Uterus (tissue), 2 donors: ENCODE data around the gene PDLIM7.

ENCODE experiments used
- CTCF ChIP-seq, 4 experiments: fragments of 200-600 bp in 2 of 4; fragments of 450-650 bp in 2 of 4; sonication (generic) in 2 of 4; IDR thresholded peaks; one replicate each; pipeline ENCODE4 v1.5.1; 2016 to 2019; ENCODE audit warnings: antibody characterized with exemption in 4 of 4, mild to moderate bottlenecking in 2 of 4, moderate library complexity in 1 of 4
- POLR2A ChIP-seq, 2 donors: fragments of 450-650 bp; IDR thresholded peaks; one replicate each; pipeline ENCODE4 v1.6.1; 2016; ENCODE audit warnings: antibody characterized with exemption in 2 of 2, mild to moderate bottlenecking in 1 of 2, moderate library complexity in 1 of 2

- TF ChIP-seq CTCF (IDR thresholded peaks at IDR 0.05), result no peak
- no peak for TF ChIP-seq POLR2A (IDR thresholded peaks at IDR 0.05)
Measured at GRCh38 chr5:177483994-177484901, 13.2 kb downstream of the PDLIM7 start.
